Pulmonary artery endothelial cell (primary cell): Measurements from ENCODE around the gene LRP1. TPM values are rescaled to one million over a fixed set of nuclear protein-coding genes. Genes with fewer than 3 reads are reported as not detected.

Experiments
- DNase-seq: peaks from one replicate; pipeline ENCODE4 v3.0.0-alpha.2; 2011; ENCODE audit warnings: low read depth, low spot score
- total RNA-seq: library from RNA; depleted of rRNA; stranded (reverse); fragments of >200 nt; gene quantifications from 2 replicates; pipeline ENCODE4 v1.2.3, GENCODE V29; 2014

The LRP1 gene
- total RNA-seq, 1 donor from 2014 or later = 4.6 TPM

GRCh38 chr12:57094208-57095160 lies 33.8 kb upstream of the LRP1 start:
- no peak for DNase-seq

DNA sequence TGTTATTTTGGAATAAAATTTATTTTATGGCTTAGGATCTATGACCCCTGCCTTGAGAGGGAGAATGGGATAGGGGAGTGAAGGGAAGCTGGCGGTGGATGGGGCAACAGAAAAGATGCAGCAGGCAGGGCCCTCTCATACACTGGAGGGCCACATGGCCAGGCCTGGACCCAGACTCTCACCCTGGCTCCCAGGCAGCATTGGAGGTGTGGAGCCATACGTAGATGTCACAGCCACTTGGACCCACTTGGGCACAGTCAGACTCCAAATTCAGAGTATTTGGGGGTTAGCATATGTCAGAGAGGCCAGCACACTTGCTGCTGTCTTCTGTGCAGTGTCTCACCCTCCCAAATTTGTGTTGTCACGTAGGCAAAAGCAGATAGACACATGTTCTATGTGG lies 32.8 kb upstream of the LRP1 start:
- DNase-seq = no peak

- no peak for DNase-seq
Observed at GRCh38 chr12:57096099-57096572, 32.1 kb upstream of the LRP1 start.

GRCh38 chr12:57096748-57097553 lies 31.3 kb upstream of the LRP1 start:
- DNase-seq = no peak

- no peak for DNase-seq
Observed at GRCh38 chr12:57097554-57097835, 30.8 kb upstream of the LRP1 start.

DNA sequence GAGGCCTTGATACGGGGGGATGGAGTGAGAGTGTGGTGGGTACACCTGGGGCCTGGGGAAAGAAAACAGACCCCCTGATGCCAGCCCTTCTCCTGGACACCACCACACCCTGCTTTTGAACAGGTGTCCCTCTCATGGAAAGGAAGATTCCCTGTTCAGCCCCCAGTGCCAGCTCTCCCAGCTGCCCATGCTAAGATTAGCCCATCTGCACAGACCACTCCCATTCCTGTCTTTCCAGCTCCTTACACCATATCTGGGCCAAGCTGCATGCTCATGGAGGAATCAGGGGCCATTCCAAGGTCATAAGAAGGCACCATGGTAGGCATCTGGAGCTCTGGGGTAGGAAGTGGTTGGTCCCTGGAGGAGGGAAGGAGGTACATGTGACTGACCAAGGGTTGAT lies 29.7 kb upstream of the LRP1 start:
- DNase-seq = no peak

- no peak for DNase-seq
Observed at GRCh38 chr12:57099047-57099714, 29.1 kb upstream of the LRP1 start.

DNA sequence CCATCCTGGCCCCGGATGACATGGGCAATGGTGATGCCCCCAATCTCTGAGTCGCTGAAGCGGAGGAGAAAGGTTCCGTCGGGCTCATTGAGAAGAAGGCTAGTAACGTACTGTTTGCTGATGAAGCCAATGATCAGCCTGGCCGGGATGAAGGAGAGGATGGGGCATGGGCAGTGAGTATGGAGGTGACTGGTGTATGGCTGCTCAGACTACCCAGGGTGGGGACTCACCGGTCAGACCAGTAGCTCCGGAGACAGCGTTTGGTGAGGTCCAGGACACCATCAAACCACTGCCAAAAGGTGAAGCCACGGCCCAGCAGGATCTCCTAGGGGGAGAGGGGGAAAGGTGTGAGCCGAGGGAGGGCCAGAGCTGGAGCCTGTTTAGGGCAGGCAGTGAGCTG lies 28.5 kb upstream of the LRP1 start:
- no peak for DNase-seq

GRCh38 chr12:57101892-57102695 lies 26.2 kb upstream of the LRP1 start:
- DNase-seq = no peak

DNA sequence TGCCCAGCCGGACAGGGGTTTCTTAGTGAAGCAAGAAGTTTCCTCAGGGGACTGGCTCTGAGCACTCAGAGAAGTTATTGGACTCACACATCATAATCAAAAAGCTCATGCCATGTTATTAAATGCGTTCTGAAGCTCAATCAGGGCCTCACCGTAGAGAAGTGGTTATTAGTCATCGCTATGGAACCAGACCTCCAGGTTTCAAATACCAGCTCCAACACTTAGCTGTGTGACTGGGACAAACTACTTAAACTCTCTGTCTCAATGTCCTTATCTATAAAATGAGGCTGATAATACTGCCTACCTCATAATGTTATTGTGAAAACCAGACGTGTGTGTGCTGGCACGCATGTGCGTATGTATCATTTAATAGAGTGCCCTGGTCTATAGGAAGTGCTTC lies 24.4 kb upstream of the LRP1 start:
- DNase-seq = no peak

- no peak for DNase-seq
Observed at GRCh38 chr12:57104292-57104910, 23.9 kb upstream of the LRP1 start.

DNA sequence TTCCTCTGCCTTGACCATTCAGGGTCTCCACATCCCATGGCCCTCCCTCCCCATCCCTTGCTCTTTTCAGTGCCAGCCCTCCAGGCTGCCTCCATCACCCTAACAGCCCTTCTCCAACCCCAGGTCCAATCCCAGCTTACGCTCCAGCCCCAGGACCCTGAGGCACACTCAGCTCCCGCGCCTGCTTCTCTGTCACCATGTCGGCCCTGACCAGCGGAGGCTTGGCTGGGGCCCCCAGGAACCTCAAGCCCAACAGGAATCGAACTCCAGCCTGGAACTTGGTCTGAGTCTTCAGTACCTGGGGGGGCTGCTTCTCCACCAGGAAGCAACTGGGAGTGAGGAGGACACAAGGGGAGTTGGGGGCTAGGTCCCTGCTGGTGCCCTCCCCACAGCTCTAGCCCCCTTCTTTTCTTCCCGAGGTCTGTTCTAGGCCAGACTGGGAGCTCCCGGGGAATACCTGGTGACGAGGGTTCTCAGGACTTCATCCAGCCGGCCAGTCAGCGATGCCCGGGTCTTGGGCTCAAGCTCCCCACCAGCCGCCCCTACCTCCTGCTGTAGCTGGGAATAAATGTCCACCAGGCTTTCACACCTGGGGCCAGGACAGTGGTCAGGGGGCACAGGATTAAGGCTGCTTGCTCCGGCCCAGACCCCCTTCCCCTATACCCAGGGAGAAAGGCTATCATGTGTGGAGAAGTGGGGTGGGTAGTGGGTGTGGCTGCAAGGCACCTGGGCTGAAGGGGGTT lies 23.1 kb upstream of the LRP1 start:
- no peak for DNase-seq

GRCh38 chr12:57106021-57106708 lies 22.1 kb upstream of the LRP1 start:
- DNase-seq = no peak

DNA sequence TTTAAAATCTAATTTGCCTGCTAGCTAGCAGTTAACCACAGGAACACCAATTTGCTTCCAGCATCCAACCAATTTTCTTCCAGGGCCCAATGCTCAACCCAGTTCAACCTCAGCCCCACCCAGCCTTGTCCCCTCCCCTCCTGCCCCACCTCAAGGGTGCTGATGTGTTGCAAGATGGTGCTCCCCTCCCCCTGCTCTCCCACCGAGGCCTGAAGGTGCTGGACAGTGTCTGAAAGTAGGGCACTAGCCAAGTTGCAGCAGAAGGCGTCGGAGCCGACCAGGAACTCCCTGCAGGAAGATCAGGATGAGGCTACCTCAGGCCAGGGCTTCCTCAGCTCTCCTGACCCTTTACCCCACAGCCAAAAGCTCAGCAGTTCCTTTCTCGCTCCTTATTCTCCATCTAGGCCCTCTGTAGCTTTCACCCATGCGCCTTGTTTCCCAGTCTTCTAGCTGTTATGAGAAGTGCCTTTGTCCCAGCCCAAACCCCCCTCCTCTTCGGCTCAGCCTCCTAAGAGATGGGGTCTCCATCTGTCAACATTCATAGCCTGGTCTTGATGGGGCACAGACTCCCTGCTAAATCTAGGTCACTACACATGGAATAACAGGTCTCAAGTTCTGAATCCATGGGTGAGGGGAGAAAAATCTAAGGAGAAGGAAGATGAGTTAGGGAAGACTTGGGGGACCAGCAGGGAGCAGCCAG lies 20.7 kb upstream of the LRP1 start:
- DNase-seq = no peak

DNA sequence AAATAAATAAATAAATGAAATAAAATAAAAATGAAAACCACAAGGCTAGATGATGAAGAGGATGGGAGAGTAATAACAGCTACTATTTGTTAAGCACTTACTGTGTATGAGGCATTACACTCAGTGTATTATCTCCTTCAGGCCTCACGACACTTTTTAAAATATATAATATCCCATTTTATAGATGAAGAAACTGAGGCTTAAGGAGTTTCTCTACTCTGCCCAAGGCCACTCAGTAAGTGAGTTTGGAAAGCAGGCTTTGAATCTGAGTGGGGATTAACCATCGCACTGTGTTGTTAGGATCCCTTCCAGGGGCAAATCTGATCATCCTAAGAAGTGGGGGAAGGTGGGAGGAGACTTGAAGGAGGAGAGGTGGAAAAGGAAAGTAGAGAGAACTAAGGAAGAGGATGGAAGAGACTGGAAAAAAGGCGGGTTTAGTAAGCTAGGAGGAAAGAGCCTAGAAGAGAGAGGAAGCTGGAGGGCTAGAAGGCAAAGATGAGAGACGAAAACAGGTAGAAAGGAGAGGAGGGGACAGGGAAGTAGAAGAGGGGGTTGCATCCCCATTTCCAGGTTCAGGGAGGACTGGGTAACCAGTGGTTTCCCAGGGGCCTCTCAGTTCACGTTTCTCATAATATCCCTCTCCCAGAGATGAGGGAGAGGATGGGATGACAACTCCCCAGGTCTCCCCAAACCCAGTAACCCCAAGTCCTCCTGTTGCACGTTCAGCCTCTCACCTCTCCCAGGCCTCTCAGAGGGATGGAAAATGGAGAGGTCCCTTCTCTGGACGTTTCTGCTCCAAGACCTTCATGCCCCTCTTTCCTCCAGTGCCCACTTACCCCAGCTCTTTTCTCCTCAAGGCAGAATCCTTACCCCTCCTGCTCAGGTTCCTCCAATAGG lies 18.8 kb upstream of the LRP1 start:
- DNase-seq = no peak

- DNase-seq = no peak
Observed at GRCh38 chr12:57110104-57111030, 17.9 kb upstream of the LRP1 start.
